AG08396 (cell line): Measurements from ENCODE around the gene NWD2.
"Not testable (repeated sequence)": the region's sequence is repeated elsewhere in the genome, so short reads cannot be mapped to it uniquely, and the experiment has no call there.

Experiments
- DNase-seq: peaks from one replicate; pipeline ENCODE4 v3.0.0; 2012; ENCODE audit warnings: low spot score, mixed read lengths

The NWD2 gene

GRCh38 chr4:37397505-37397904 is 153.0 kb downstream of the NWD2 start:
- DNase-seq: no peak

- DNase-seq: no peak
Measured at GRCh38 chr4:37400241-37400881, 155.8 kb downstream of the NWD2 start.

- not testable (repeated sequence) for DNase-seq
Measured at GRCh38 chr4:37407938-37408826, 163.6 kb downstream of the NWD2 start.

GRCh38 chr4:37413612-37414011 is 169.1 kb downstream of the NWD2 start:
- DNase-seq: not testable (repeated sequence)

GRCh38 chr4:37415845-37416369 is 171.4 kb downstream of the NWD2 start:
- DNase-seq: no peak

- no peak for DNase-seq
Measured at GRCh38 chr4:37421614-37422013, 177.1 kb downstream of the NWD2 start.

GRCh38 chr4:37422102-37422501 is 177.6 kb downstream of the NWD2 start:
- no peak for DNase-seq

GRCh38 chr4:37422638-37423037 is 178.1 kb downstream of the NWD2 start:
- no peak for DNase-seq

GRCh38 chr4:37423310-37423709 is 178.8 kb downstream of the NWD2 start:
- DNase-seq: no peak

- no peak for DNase-seq
Measured at GRCh38 chr4:37424753-37425152, 180.2 kb downstream of the NWD2 start.

- no peak for DNase-seq
Measured at GRCh38 chr4:37425857-37426256, 181.3 kb downstream of the NWD2 start.

GRCh38 chr4:37427193-37427592 is 182.7 kb downstream of the NWD2 start:
- DNase-seq: no peak

GRCh38 chr4:37429906-37430305 is 185.4 kb downstream of the NWD2 start:
- DNase-seq: no peak

- DNase-seq: no peak
Measured at GRCh38 chr4:37430718-37431416, 186.3 kb downstream of the NWD2 start.

GRCh38 chr4:37431417-37431743 is 186.8 kb downstream of the NWD2 start:
- no peak for DNase-seq

- no peak for DNase-seq
Measured at GRCh38 chr4:37434469-37434868, 189.9 kb downstream of the NWD2 start.

- DNase-seq: no peak
Measured at GRCh38 chr4:37436546-37436945, 192.0 kb downstream of the NWD2 start.

- no peak for DNase-seq
Measured at GRCh38 chr4:37437163-37437562, 192.6 kb downstream of the NWD2 start.

- no peak for DNase-seq
Measured at GRCh38 chr4:37438564-37439279, 194.2 kb downstream of the NWD2 start.

- DNase-seq: no peak
Measured at GRCh38 chr4:37439809-37440474, 195.4 kb downstream of the NWD2 start.

GRCh38 chr4:37440501-37440900 is 196.0 kb downstream of the NWD2 start:
- DNase-seq: no peak
